GM21576 (cell line): ENCODE measurements around the gene LTB4R.
A peak's percentile ranks its signal among the peaks of the same experiment; 100 is the strongest.

Experiments
- ATAC-seq: cut with Tn5 transposase; IDR thresholded peaks from one replicate; pipeline ENCODE4 v1.9.1; 2021; ENCODE audit warnings: mild to moderate bottlenecking, moderate library complexity; ENCODE audit not compliant: unreplicated experiment

Gene LTB4R

GRCh38 chr14:24366721-24367513 lies 55.6 kb downstream of the LTB4R start:
- peak; percentile 58 for ATAC-seq
